ENCODE results near the gene PIK3AP1. TPM values are rescaled to one million over a fixed set of nuclear protein-coding genes. Genes with fewer than 3 reads are reported as not detected.
A peak's percentile ranks its signal among the peaks of the same experiment; 100 is the strongest.

Gene PIK3AP1
- total RNA-seq, 4 donors from 2014 or later = 1.7 to 10.6 (median 8.4) TPM

DNA sequence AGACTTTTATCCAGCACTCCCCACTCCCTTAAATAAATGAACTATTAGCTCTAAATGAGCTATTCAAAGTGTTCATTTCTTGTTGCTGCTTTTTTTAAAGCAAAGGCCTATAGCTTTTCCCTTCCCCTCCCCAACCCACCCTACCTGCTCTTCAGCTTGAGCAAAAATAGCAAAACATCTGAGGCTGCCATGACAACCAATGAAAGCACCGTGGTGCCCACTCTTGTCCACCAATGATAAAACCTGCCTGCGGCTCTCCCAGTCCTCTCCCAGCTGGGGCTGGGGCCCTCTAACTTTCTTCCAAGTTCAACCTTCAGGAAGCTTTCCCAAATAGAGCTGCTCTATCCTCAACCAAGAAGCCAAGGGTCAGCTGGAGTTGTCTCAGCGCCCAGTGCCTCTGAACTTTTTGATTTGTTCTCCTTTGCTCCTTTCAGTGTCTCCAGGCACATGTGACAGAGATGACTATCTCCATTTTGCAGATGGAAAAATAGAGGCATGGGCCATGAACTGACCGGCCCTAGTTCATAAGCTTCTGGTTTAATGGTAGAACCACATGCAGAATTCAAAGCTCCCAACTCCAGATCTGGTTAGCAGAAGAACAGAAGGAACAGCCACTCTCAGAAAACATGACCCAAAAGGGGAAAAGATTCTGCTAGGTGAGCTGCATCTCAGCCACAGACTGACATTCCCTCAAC lies 47.7 kb downstream of the PIK3AP1 start:
- no peak overlapping the region for H3K4me3 ChIP-seq
- TF ChIP-seq POLR2A (IDR thresholded peaks at IDR 0.05) = no peak
- TF ChIP-seq, protein P1, sequence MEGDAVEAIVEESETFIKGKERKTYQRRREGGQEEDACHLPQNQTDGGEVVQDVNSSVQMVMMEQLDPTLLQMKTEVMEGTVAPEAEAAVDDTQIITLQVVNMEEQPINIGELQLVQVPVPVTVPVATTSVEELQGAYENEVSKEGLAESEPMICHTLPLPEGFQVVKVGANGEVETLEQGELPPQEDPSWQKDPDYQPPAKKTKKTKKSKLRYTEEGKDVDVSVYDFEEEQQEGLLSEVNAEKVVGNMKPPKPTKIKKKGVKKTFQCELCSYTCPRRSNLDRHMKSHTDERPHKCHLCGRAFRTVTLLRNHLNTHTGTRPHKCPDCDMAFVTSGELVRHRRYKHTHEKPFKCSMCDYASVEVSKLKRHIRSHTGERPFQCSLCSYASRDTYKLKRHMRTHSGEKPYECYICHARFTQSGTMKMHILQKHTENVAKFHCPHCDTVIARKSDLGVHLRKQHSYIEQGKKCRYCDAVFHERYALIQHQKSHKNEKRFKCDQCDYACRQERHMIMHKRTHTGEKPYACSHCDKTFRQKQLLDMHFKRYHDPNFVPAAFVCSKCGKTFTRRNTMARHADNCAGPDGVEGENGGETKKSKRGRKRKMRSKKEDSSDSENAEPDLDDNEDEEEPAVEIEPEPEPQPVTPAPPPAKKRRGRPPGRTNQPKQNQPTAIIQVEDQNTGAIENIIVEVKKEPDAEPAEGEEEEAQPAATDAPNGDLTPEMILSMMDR (IDR thresholded peaks at IDR 0.05) = no peak
- peak overlapping the region; percentile 57 to 79 for H3K27ac ChIP-seq
- no peaks in the 10 kb centered on the region for H3K27me3 ChIP-seq
- H3K9me3 ChIP-seq = no peaks in the 10 kb centered on the region
- H3K36me3 ChIP-seq = no peaks in the 10 kb centered on the region
- intact Hi-C loops (cut with DNase I; ENCODE audit: low total_unique reads) = no loop called here
- DNase-seq = no peak
- no peaks in the 10 kb centered on the region for H3K4me1 ChIP-seq

DNA sequence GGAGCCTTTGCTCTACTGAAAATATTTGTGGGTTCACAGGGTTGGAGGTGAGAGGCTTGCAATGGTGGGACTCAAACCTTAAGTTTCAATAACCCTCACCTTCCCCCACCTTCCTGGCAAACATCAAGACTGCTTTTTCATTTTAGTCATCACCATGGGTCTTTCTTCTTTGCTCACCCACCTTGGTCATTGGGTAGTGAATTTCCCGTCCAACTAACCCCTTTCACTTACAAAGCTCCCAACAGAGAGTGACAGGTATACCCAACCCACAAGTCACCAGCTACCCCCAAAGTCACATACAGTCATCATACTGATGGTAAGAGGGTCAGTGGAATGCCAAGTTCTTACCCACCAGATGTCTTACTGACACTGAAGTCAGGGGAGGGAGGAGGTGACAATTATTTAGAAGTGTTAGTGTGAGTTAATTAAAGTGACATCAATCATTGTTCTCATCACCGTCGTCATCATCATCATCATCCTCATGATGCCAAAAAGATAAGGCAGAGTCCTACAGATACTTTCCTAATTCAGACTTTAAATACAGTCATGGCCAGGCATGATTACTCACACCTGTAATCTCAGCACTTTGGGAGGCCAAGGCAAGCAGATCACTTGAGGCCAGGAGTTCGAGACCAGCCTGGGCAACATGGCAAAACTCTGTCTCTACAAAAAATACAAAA lies 49.0 kb downstream of the PIK3AP1 start:
- Histone ChIP-seq H3K4me3 (no peak overlapping the region), H3K27ac (no peak overlapping the region), H3K27me3 (no peaks in the 10 kb centered on the region), H3K36me3 (no peaks in the 10 kb centered on the region), H3K4me1 (no peaks in the 10 kb centered on the region), H3K9me3 (no peaks in the 10 kb centered on the region)
- intact Hi-C loops (cut with DNase I; ENCODE audit: low total_unique reads) = no loop called here
- DNase-seq = no peak
- TF ChIP-seq POLR2A (IDR thresholded peaks at IDR 0.05) = no peak
- TF ChIP-seq, protein P1 (IDR thresholded peaks at IDR 0.05) = no peak

DNA sequence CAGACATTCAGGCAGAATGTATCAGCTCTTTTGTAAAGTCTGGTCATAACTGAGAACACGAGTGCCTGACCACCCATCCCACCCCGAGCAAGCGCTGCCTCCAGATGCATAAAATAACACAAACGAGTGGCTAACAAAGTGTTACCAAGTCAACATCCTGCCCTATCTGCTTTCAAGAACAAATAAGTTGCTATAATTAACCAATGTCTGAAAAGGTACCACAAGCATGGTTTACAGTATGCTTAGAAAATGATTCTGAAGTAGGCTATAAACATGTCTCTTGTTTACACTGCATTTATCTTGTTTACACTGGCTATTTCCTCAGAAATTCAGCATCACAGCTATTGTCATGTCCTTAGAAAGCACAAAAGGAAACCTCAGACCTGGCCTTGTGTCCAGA lies 49.5 kb downstream of the PIK3AP1 start:
- Histone ChIP-seq H3K4me3 (no peak overlapping the region), H3K27me3 (no peaks in the 10 kb centered on the region), H3K27ac (no peak overlapping the region), H3K9me3 (no peaks in the 10 kb centered on the region), H3K4me1 (no peaks in the 10 kb centered on the region), H3K36me3 (no peaks in the 10 kb centered on the region)
- no peak for DNase-seq
- TF ChIP-seq, protein P1 (IDR thresholded peaks at IDR 0.05) = no peak
- no peak for TF ChIP-seq POLR2A (IDR thresholded peaks at IDR 0.05)
- intact Hi-C loops (cut with DNase I; ENCODE audit: low total_unique reads) = no loop called here

DNA sequence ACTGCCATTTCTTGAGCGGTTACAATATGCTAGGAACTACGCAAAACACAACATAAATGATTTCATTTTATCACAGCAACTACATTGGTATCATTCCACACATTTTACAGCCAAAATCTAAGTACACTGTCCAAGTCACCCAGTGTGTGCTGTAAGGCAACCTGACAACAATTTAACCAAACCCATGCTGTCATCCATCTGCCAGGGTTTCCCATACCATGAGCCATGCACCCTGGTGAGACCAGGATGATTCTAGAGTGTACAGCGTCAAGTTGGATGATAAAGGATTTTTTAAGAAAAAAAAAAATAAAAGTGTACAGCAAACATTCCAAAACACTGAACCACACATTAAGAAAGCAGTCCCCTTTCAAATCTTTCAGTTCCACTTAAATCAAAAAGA lies 52.9 kb downstream of the PIK3AP1 start:
- no peaks in the 10 kb centered on the region for H3K27me3 ChIP-seq
- H3K27ac ChIP-seq = no peak overlapping the region
- intact Hi-C loops (cut with DNase I; ENCODE audit: low total_unique reads) = no loop called here
- H3K9me3 ChIP-seq = no peaks in the 10 kb centered on the region
- no peaks in the 10 kb centered on the region for H3K36me3 ChIP-seq
- DNase-seq = no peak
- TF ChIP-seq, protein P1 (IDR thresholded peaks at IDR 0.05) = no peak
- no peak for TF ChIP-seq POLR2A (IDR thresholded peaks at IDR 0.05)
- no peaks in the 10 kb centered on the region for H3K4me1 ChIP-seq
- H3K4me3 ChIP-seq = no peak overlapping the region

DNA sequence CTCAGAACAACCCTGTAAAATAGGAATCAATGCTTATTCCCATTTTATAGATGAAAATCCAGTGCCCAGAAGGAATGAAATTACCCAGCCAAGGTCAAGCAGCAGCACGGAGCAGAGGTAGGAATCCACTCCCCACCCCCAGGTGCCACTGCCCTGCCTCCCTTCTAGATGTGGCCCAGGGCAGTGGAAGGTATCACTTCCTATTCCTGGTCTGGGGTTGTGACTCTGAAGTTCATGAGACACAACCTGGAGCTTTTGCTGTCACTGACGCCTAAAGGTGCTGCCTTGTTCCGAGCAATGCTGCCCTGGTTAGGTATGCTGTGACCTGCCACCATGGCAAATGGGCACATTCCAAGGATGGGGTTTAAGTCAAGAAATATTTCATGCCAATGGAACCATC lies 53.6 kb downstream of the PIK3AP1 start:
- Histone ChIP-seq H3K4me1 (no peaks in the 10 kb centered on the region), H3K36me3 (no peaks in the 10 kb centered on the region), H3K27me3 (no peaks in the 10 kb centered on the region), H3K4me3 (no peak overlapping the region), H3K27ac (no peak overlapping the region), H3K9me3 (no peaks in the 10 kb centered on the region)
- intact Hi-C loops (cut with DNase I; ENCODE audit: low total_unique reads) = no loop called here
- TF ChIP-seq, protein P1 (IDR thresholded peaks at IDR 0.05) = no peak
- no peak for TF ChIP-seq POLR2A (IDR thresholded peaks at IDR 0.05)
- no peak for DNase-seq

All from uterus (tissue), 4 donors.